ENCODE measurements around the gene WDR59. TPM values are rescaled to one million over a fixed set of nuclear protein-coding genes. Genes with fewer than 3 reads are reported as not detected.

Gene WDR59
- total RNA-seq, 1 donor from 2014 or later: 64.0 TPM

DNA sequence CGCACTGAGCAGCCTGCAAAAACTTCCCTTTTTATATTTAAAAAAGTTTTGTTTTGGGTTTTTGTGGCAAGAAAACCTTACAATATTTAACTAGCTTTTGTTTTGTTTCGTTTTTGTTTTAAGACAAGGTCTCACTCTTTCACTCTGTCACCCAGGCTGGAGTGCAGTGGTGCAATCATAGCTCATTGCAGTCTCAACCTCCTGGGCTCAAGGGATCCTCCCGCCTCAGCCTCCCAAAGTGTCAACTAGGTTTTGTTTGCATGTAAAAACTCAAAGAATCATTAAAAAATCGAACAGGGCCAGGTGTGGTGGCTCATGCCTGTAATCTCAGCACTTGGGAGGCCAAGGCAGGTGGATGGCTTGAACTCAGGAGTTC lies 132.4 kb downstream of the WDR59 start:
- no peak for DNase-seq (ENCODE audit: low spot score)
- no peak overlapping the region for H3K4me2 ChIP-seq
- H3K36me3 ChIP-seq: no peaks in the 10 kb centered on the region
- TF ChIP-seq, protein P1, sequence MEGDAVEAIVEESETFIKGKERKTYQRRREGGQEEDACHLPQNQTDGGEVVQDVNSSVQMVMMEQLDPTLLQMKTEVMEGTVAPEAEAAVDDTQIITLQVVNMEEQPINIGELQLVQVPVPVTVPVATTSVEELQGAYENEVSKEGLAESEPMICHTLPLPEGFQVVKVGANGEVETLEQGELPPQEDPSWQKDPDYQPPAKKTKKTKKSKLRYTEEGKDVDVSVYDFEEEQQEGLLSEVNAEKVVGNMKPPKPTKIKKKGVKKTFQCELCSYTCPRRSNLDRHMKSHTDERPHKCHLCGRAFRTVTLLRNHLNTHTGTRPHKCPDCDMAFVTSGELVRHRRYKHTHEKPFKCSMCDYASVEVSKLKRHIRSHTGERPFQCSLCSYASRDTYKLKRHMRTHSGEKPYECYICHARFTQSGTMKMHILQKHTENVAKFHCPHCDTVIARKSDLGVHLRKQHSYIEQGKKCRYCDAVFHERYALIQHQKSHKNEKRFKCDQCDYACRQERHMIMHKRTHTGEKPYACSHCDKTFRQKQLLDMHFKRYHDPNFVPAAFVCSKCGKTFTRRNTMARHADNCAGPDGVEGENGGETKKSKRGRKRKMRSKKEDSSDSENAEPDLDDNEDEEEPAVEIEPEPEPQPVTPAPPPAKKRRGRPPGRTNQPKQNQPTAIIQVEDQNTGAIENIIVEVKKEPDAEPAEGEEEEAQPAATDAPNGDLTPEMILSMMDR (IDR thresholded peaks at IDR 0.05): no peak
- TF ChIP-seq EZH2 (IDR thresholded peaks at IDR 0.05): no peak
- TF ChIP-seq EZH2phosphoT487 (IDR thresholded peaks at IDR 0.05): no peak
- Mint-ChIP-seq H3K27ac (no peak overlapping the region), H3K27me3 (ENCODE audit: insufficient read depth, low read depth) (no peaks in the 10 kb centered on the region), H3K9me3 (no peaks in the 10 kb centered on the region), H3K36me3 (no peaks in the 10 kb centered on the region), H3K4me1 (no peaks in the 10 kb centered on the region), H3K4me3 (no peak overlapping the region)
- H3K27ac ChIP-seq: no peak overlapping the region
- H2AFZ ChIP-seq (replicated peaks): no peak overlapping the region
- no peaks in the 10 kb centered on the region for H3K27me3 ChIP-seq
- no peaks in the 10 kb centered on the region for H3K4me1 ChIP-seq
- no peak overlapping the region for H3K9ac ChIP-seq
- no peak overlapping the region for H3K4me3 ChIP-seq
- H3K79me2 ChIP-seq (ENCODE audit: low read depth): no peaks in the 10 kb centered on the region
- no peaks in the 10 kb centered on the region for H3K9me3 ChIP-seq (ENCODE audit: low read depth)
- no peaks in the 10 kb centered on the region for H4K20me1 ChIP-seq (ENCODE audit: low read depth)
- no peaks in the 10 kb centered on the region for H3F3A ChIP-seq (ENCODE audit: low read depth)

DNA sequence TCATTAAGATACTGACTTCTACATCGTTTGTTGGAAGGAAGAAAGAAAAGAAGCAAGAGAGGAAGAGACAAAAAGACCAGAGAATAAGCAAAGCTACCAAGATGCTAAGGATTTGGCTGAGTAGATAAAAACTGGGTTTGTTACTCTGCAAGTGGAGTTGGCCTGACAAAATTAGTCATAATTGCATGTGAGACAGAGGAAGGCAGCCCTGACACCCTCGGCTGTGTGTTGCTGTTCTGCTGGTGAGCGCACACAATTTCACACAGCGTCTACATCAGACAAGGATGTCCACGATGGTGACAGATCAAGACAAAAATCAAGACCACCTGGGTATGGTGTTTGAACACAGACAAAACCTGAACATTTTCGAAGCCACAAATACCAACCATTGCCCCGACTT lies 134.9 kb downstream of the WDR59 start:
- no peaks in the 10 kb centered on the region for H4K20me1 ChIP-seq (ENCODE audit: low read depth)
- TF ChIP-seq EZH2phosphoT487 (IDR thresholded peaks at IDR 0.05): no peak
- no peak for TF ChIP-seq EZH2 (IDR thresholded peaks at IDR 0.05)
- H3K36me3 Mint-ChIP-seq: no peaks in the 10 kb centered on the region

DNA sequence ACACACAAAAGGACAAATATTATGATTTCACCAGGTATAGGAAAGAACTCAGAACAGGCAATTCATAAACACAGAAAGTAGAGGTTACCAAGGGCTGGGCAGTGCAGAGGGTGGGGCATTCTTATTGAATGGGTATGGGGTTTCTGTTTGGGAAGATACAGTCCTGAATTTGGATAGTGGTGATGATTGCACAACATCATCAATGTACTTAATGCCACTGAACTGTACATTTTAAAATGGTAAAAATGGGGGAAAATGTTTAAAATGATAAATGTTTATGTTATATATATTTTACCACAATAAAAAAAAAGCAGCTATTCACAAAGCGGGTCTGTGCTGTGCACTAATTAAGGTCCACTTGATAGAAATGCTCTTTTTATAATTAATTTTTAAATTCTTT lies 137.7 kb downstream of the WDR59 start:
- H3K4me3 Mint-ChIP-seq: no peak overlapping the region
- Histone ChIP-seq H2AFZ (replicated peaks) (no peak overlapping the region), H3K36me3 (no peaks in the 10 kb centered on the region), H3K4me1 (no peaks in the 10 kb centered on the region), H3K27ac (no peak overlapping the region), H3K9me3 (ENCODE audit: low read depth) (no peaks in the 10 kb centered on the region), H3K79me2 (ENCODE audit: low read depth) (no peaks in the 10 kb centered on the region), H4K20me1 (ENCODE audit: low read depth) (no peaks in the 10 kb centered on the region), H3F3A (ENCODE audit: low read depth) (no peaks in the 10 kb centered on the region), H3K27me3 (no peaks in the 10 kb centered on the region), H3K4me2 (no peak overlapping the region), H3K4me3 (no peak overlapping the region), H3K9ac (no peak overlapping the region)
- no peaks in the 10 kb centered on the region for H3K9me3 Mint-ChIP-seq
- H3K27me3 Mint-ChIP-seq (ENCODE audit: insufficient read depth, low read depth): peaks cover 2% of the 10 kb centered on the region
- H3K27ac Mint-ChIP-seq: no peak overlapping the region
- no peaks in the 10 kb centered on the region for H3K36me3 Mint-ChIP-seq
- no peak for DNase-seq (ENCODE audit: low spot score)
- no peak for TF ChIP-seq EZH2 (IDR thresholded peaks at IDR 0.05)
- TF ChIP-seq, protein P1 (IDR thresholded peaks at IDR 0.05): no peak
- no peak for TF ChIP-seq EZH2phosphoT487 (IDR thresholded peaks at IDR 0.05)
- peaks cover 2% of the 10 kb centered on the region for H3K4me1 Mint-ChIP-seq

More for the DNA sequence above, 134.9 kb downstream of the WDR59 start:
- H3K4me3 Mint-ChIP-seq: no peak overlapping the region
- Histone ChIP-seq H3K4me2 (no peak overlapping the region), H3K27me3 (no peaks in the 10 kb centered on the region), H3K36me3 (no peaks in the 10 kb centered on the region), H3K4me1 (no peaks in the 10 kb centered on the region), H3K79me2 (ENCODE audit: low read depth) (no peaks in the 10 kb centered on the region), H3K9ac (no peak overlapping the region), H2AFZ (replicated peaks) (no peak overlapping the region), H3F3A (ENCODE audit: low read depth) (no peaks in the 10 kb centered on the region), H3K9me3 (ENCODE audit: low read depth) (no peaks in the 10 kb centered on the region), H3K4me3 (no peak overlapping the region), H3K27ac (no peak overlapping the region)
- H3K27ac Mint-ChIP-seq: no peak overlapping the region
- no peaks in the 10 kb centered on the region for H3K9me3 Mint-ChIP-seq
- H3K27me3 Mint-ChIP-seq (ENCODE audit: insufficient read depth, low read depth): no peaks in the 10 kb centered on the region
- DNase-seq (ENCODE audit: low spot score): no peak
- no peaks in the 10 kb centered on the region for H3K4me1 Mint-ChIP-seq

DNA sequence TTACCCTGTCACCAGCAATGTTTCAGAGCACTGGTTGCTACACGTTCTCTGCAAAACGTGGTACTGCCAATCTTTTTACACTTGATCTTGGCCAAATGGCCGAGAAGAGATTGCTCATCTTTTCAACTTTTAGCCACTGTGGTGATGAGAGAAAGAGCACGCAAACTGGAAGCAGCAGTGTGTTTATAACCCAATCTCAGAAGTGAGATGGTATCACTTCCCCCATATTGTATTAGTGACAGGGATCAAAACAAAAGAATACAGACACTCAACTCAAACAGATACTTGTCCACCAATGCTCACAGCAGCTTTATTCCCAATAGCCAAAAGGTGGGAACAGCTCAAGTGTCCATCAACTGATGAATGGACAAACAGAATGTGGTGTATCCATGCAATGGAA lies 138.2 kb downstream of the WDR59 start:
- no peaks in the 10 kb centered on the region for H3K9me3 Mint-ChIP-seq
- H3K79me2 ChIP-seq (ENCODE audit: low read depth): no peaks in the 10 kb centered on the region
- H2AFZ ChIP-seq (replicated peaks): no peak overlapping the region
- no peaks in the 10 kb centered on the region for H3K36me3 ChIP-seq
- H3K4me2 ChIP-seq: no peak overlapping the region
- no peak overlapping the region for H3K27ac ChIP-seq
- no peaks in the 10 kb centered on the region for H3K36me3 Mint-ChIP-seq
- H3K4me3 Mint-ChIP-seq: no peak overlapping the region
- no peaks in the 10 kb centered on the region for H4K20me1 ChIP-seq (ENCODE audit: low read depth)
- no peak overlapping the region for H3K4me3 ChIP-seq
- H3F3A ChIP-seq (ENCODE audit: low read depth): no peaks in the 10 kb centered on the region
- DNase-seq (ENCODE audit: low spot score): no peak
- H3K9ac ChIP-seq: no peak overlapping the region
- no peak overlapping the region for H3K27ac Mint-ChIP-seq
- no peaks in the 10 kb centered on the region for H3K4me1 ChIP-seq
- H3K27me3 Mint-ChIP-seq (ENCODE audit: insufficient read depth, low read depth): peaks cover 2% of the 10 kb centered on the region
- H3K4me1 Mint-ChIP-seq: peaks cover 2% of the 10 kb centered on the region
- no peaks in the 10 kb centered on the region for H3K9me3 ChIP-seq (ENCODE audit: low read depth)
- no peaks in the 10 kb centered on the region for H3K27me3 ChIP-seq
- TF ChIP-seq EZH2 (IDR thresholded peaks at IDR 0.05): no peak
- no peak for TF ChIP-seq EZH2phosphoT487 (IDR thresholded peaks at IDR 0.05)
- TF ChIP-seq, protein P1 (IDR thresholded peaks at IDR 0.05): no peak

Data from neural progenitor cell (in vitro differentiated cells).